Non-pigmented ciliary epithelial cell (primary cell): ENCODE results near the gene TNIK.

Experiments
- DNase-seq: peaks from one replicate; pipeline ENCODE4 v3.0.0-alpha.2; 2010; ENCODE audit warnings: low read depth

Gene TNIK

GRCh38 chr3:171225165-171225564 lies 235.0 kb downstream of the TNIK start:
- DNase-seq: no peak

- DNase-seq: no peak
Measured at GRCh38 chr3:171223396-171223795, 236.8 kb downstream of the TNIK start.

- no peak for DNase-seq
Measured at GRCh38 chr3:171222995-171223394, 237.2 kb downstream of the TNIK start.

GRCh38 chr3:171221597-171221996 lies 238.6 kb downstream of the TNIK start:
- no peak for DNase-seq

- DNase-seq: no peak
Measured at GRCh38 chr3:171221104-171221503, 239.1 kb downstream of the TNIK start.

- DNase-seq: no peak
Measured at GRCh38 chr3:171219258-171219657, 240.9 kb downstream of the TNIK start.

GRCh38 chr3:171218069-171218468 lies 242.1 kb downstream of the TNIK start:
- no peak for DNase-seq

- no peak for DNase-seq
Measured at GRCh38 chr3:171213907-171214306, 246.3 kb downstream of the TNIK start.

GRCh38 chr3:171213178-171213577 lies 247.0 kb downstream of the TNIK start:
- no peak for DNase-seq

- no peak for DNase-seq
Measured at GRCh38 chr3:171212648-171213047, 247.6 kb downstream of the TNIK start.

- no peak for DNase-seq
Measured at GRCh38 chr3:171206283-171206682, 253.9 kb downstream of the TNIK start.

GRCh38 chr3:171204942-171205341 lies 255.3 kb downstream of the TNIK start:
- no peak for DNase-seq

- no peak for DNase-seq
Measured at GRCh38 chr3:171201825-171202224, 258.4 kb downstream of the TNIK start.

- no peak for DNase-seq
Measured at GRCh38 chr3:171200750-171201088, 259.5 kb downstream of the TNIK start.

- DNase-seq: no peak
Measured at GRCh38 chr3:171200052-171200749, 260.0 kb downstream of the TNIK start.

- no peak for DNase-seq
Measured at GRCh38 chr3:171199473-171199829, 260.8 kb downstream of the TNIK start.

- no peak for DNase-seq
Measured at GRCh38 chr3:171198781-171199472, 261.3 kb downstream of the TNIK start.

GRCh38 chr3:171195686-171196085 lies 264.5 kb downstream of the TNIK start:
- no peak for DNase-seq

GRCh38 chr3:171194965-171195364 lies 265.2 kb downstream of the TNIK start:
- DNase-seq: no peak

- DNase-seq: no peak
Measured at GRCh38 chr3:171193693-171194092, 266.5 kb downstream of the TNIK start.

- DNase-seq: peak; percentile 93
Measured at GRCh38 chr3:171192176-171192854, 267.9 kb downstream of the TNIK start.

- DNase-seq: no peak
Measured at GRCh38 chr3:171190668-171191067, 269.5 kb downstream of the TNIK start.

- no peak for DNase-seq
Measured at GRCh38 chr3:171189394-171190080, 270.7 kb downstream of the TNIK start.
